HG03025 (cell line): ENCODE measurements around the gene RAPH1.

Experiments
- ATAC-seq: cut with Tn5 transposase; IDR thresholded peaks from one replicate; pipeline ENCODE4 v1.9.1; 2021; ENCODE audit warnings: mild to moderate bottlenecking, moderate library complexity; ENCODE audit not compliant: unreplicated experiment, low FRiP score

RAPH1 gene

DNA sequence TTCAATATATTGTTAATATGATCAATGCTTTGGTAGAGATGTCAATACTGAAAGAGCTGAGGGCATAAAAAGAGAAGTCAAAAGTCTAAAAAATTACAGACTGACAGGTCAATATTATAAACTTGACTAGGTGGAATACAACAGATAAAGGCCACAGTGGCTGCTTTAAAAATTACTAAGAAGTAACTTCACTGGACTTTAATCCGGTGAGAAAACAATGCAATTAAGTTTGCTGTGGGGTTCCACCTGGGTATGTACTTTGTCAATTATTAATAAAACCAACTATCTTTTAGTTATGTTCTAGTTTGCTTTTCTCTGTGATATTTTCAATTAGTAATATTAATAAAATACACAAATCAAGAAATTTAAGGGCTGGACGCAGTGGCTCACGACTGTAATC lies 44.7 kb downstream of the RAPH1 start:
- ATAC-seq, result no peak

DNA sequence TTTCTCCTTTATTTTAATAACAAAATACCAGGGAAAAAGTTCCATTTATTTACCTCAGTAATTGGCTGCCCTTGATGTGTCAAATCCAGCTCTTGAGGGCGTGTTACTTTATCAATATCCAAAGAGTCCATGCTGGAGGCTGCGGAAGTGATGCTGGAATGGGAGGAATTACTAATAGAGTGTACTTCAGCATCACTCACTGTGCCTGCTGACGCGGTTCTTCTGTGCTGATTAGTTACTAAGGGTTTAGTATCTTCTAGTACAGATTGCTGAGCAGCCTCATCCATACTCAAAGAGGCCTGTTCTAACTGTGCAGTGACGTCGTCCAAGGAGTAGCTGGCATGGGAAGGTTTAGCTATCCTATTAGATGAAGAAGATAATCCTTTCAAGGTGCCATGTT lies 45.6 kb downstream of the RAPH1 start:
- no peak for ATAC-seq

DNA sequence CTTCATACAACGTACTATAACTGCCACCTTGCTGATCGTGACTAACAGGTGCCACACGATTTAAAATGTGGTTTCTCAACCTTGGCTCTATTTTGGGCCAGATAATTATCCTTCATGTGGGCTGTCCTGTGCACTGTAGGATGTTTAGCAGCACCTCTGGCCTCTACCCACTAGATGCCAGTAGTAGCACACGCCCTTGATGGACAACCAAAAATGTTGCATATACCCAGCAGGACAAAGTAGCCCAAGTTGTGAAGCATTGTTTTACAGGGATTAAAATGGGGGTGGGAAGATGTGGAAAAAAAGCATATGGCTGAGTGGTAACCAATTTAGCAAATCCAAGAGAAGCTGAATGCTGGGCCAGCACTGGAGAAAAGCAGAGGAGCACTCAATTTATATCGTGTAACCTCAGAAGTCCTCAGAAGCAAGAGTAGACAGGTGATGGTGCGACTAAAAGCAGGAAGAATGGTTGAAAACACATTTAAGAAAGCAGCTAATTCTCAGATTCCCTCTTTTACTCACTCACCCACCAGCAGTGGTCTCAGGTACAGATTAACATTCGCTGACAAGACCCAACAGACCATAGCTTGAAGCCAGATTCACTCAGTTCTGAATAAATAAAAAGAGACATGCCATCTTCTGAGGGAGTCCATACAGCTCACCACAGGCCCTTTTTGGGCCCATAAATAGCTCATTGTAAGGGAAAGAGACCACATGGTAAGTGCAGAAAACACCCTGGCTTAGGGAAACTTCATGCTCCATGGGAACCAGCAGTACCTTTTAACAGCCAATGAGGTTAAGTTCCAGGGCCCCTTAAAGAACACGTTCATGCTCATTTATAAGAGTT lies 50.6 kb downstream of the RAPH1 start:
- no peak for ATAC-seq

DNA sequence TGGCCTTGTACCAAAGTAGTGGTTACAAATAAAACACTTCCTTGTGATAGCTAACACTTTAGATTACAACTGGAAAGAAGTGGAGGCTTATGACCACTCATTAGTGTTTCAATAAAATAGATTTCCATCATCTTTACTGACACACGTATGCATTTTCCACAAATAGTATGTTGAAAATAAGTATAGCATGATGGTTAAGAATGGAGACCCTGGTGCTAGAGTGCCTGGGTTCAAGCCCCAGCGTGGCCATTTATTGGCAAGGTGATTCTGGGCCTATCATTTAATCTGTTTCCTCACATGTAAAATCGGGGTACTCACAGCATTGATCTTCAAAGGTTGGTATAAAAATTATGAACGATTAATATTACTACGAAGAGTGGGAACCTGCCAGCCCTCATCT lies 54.5 kb downstream of the RAPH1 start:
- no peak for ATAC-seq

DNA sequence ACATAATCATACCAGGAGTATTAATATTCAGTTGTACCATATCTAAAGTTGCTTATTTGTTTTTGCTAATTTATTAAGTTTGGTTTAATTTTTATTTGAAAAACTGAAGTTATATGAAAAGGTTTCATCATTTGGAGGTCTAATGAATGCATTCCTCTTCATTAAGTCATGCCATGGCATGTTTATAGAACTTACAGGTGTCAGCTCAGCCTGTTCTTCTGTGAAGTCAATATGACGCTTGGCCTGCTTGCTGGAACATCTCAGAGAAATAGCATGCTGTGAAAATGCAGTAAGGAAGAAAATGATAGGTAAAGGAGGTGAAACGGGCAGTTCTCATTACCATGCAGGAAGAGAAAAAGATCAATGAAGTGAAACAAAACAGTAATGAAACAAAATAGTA lies 58.2 kb downstream of the RAPH1 start:
- no peak for ATAC-seq

DNA sequence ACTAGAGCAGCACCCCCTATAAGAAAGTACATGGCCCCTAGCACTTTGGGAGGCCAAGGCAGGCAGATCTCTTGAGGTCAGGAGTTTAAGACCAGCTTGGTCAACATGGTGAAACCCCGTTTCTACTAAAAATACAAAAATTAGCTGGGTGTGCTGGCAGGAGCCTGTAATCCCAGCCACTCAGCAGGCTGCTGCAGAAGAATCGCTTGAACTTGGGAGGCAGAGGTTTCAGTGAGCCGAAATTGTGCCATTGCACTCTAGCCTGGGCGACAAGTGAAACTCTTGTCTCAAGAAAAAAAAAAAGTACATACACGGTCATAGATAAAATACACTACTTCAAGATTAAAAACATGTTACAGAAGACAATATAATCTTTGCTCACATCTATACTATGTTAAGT lies 63.8 kb downstream of the RAPH1 start:
- no peak for ATAC-seq

DNA sequence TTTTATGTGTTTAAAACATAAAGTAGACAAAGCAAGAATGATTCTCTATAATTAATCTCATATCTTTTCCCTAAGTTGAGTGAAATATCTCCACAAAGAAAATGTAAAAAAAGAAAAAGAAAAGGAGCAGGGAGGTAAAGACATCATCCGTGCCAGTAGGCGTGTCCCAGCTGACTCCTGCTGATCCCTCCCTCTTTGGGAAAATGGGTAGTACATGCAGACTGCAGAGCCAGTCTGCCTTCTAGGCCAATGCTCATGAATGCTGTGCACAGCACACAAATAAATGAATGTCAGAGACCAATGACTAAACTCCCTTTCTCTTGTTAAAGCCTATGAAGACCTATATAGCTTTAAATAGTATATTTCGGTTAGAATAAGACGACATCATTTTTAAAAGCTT lies 64.7 kb downstream of the RAPH1 start:
- no peak for ATAC-seq

DNA sequence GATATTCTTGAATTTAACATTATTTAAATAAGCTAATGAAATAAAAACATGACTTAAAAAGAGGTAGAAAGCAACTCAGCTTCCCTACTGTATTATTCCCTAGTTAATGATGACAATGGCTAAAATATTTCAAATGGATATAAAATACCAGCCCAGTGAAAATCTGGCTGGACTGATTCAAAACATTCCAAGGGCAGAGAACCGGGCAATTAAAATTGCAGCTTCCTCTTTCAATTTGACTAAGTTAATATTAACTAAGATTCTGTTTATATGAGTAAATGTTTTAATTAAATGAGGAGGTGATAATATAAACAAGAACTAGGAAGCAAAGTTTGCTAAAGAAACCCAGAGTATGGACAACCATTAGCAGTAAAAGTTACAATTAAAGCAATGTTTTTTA lies 65.6 kb downstream of the RAPH1 start:
- ATAC-seq, result no peak

DNA sequence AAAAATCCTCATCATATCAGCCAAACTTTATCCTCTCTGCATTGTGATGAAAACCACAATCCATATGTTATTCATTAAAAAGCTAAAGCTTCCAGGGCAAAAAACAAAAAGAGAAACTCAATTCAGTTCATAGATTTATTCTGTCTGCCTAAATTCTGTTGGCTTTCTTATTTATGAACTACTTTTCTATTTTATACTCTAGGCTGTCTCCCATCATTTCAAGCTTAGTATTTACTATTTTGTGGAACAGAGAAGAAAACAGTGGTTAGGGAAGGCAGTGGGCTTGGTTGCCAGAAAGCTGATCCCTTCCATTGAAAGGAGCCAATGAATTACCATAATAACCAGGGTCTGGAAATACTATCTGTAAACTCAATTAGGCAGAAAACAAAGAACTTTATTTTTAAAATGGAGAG lies 71.8 kb downstream of the RAPH1 start:
- ATAC-seq, result no peak

DNA sequence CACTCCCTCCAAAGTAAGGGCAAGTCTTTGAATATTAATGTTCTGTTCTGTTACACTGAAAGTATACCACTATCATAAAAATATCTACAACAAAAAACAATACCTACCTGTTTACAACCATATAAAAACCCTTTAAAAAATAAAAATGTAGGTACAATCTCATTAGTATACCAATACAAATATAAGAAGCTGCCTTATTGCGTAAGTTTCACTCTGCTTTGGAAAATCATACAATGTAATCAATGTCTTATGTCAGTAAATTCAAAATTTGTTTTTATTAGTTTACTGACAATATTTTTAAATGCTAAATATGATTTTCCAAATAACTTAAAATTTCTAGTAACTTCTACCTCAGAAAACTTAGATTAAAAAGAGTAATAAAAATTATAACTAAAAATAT lies 72.8 kb downstream of the RAPH1 start:
- ATAC-seq, result no peak

DNA sequence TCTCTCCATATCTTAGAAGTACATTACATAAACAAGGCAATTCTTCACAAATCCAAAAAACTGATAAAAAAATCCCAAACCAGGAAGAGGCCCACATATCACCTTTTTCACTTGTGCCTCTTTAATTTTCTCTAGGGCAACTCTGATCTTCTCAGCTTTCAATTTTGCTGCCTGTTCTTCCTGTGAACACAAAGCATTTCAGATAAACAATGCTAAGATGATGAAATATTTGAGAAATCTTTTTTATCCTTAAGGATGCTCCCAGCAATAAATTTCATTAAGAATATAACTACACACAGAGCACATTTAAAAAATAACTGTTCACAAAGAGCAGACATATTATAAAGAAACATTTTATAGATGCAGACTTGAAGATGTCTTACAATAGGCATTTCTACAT lies 73.4 kb downstream of the RAPH1 start:
- no peak for ATAC-seq

DNA sequence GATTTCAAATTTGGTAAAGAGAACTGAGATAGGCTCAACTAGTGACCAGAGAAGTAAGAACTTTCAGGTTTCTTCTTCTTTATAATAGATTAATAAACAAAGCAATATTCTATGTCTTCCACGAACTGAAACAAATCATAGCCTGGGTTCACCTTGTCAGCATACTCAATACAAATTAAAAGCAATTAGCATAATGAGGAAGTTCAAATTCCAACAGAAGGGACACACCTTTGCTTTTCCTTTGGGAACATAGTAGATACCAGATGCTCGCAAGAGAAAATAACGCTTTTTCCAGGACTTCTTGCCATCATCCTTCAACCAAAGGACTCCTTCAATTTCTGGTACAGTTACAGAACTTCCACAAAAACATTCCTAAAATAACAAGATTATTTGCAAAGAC lies 79.9 kb downstream of the RAPH1 start:
- ATAC-seq, result no peak

DNA sequence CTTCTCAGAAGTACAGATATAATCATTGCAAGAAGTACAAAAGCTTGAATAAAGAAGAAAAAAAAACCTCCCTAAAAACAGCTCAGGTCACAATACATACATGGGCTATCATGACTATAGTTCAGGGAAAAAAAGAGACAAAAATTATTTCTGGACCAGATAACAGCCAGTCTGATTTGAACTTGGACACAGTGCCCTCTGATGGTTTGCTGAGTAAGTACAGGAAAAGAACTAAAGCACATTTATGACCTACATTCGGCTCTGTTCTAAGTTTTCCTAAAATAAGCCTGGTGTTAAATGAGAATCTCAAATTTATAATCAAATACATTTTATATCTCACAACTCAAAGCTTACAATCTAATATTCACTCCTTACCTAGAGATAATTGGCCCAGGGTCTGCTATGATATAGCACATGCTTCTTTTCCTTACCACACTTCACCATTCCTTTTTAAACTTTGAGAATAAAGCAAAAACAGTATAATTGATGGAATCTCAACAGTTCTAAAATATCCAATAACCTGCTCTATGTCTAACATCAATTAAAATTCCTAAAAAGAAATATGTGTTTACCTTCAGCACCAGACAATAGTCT lies 81.1 kb downstream of the RAPH1 start:
- no peak for ATAC-seq

DNA sequence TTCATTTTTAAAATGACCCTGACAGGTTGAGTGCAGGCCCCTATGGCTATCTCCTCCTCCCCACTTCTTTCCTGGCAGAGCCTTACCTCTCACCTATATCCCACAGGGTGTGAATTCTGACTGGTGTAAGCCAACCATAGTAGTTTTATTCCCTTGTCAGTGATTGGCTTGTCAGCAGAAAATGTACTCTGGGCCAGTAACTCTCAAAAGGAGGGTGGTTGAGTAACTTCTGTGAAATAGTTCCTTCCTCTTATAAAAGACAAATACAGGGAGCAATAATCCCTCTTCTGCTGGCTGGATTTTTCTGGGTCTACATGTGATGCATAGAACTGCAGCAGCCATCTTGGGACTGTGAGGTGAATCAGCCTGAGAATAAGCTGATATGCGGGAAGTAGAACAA lies 83.4 kb downstream of the RAPH1 start:
- ATAC-seq, result no peak

DNA sequence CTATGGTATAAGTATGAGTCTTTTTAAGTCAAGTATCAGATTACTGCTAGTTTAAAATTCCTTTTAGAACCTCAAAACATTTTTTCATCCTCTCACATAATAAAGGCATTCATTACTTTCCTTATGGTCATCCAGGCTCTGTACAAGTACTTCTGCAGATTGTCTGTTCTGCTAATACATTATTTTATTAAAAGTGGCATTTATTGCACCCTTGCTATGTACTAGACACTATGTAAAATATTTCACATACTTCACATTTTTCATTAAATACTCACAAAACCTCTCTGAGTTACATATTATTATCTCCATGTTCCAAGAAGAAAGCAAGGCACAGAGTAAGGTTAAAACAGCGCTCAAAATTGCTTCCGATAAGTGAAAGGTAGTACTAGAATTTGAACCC lies 84.1 kb downstream of the RAPH1 start:
- no peak for ATAC-seq

DNA sequence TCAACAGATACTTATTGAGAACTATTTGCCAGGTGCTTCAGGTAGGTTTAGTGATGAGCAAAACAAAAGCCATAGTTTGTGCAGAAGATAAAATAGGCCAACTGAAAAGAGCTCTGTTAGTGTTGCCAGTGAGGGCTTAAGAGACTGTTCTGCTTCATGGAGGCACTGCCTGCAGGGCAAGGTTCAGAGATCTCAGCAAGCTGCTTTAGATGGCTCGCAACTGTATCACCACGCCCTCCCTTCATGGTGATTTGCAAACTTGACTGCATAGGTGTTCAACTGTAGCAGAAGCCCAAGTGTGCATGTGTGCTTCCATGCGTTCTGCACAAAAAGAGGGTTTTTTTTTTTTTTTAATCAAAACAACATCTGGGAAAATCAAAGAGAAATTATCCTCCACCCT lies 84.5 kb downstream of the RAPH1 start:
- no peak for ATAC-seq

DNA sequence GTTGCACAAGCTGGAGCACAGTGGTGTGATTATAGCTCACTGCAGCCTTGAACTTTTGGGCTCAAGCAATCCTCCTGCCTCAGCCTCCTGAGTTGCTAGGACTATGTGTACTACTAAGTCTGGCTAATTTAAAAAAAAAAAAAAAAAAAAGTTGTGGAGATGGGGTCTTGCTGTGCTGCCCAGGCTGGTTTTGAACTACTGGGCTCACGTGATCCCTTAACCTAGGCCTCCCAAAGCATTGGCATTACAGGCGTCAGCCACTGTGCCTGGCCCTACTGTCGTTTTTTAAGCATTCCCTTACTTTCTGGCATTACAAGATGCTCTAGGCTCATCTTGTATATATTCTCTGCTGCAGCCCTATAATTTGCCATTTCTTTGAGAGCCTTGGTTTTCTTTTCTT lies 88.3 kb downstream of the RAPH1 start:
- ATAC-seq, result no peak

DNA sequence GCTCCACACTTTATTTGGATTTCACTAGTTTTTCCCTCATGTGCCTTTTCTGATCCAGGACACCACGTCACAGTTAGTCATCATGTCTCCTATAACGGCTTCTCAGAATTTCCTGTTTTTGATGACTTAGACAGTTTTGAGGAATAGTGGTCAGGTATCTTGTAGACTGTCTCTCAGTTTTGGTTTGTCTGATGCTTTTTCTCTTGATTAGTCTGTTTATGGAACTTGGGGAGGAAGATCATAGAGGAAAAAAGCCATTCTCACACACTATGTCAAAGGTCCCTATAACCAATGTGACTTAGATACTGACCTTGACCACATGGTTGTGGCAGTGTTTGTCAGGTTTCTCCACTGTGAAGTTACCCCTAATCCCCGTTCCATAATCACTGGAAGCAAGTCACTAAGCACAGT lies 89.0 kb downstream of the RAPH1 start:
- ATAC-seq, result no peak

DNA sequence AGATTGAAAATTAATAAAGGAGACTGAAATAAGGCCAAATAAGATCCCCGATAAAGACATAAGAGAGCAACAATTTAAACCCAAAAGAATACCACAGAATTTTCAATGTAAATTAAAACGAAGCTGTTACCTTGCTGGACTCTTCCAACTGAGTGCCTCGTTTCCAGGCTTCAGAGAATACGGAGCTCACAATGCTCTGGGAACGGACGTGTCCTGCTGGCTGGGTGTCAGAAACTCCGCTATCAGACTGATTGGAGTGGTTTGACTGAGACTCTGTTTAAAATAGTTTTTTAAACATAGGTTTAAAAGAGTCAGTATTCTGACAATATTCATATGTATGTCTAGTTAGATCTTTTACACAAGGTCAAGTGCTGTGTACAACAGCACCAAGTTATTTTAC lies 90.4 kb downstream of the RAPH1 start:
- ATAC-seq, result no peak

DNA sequence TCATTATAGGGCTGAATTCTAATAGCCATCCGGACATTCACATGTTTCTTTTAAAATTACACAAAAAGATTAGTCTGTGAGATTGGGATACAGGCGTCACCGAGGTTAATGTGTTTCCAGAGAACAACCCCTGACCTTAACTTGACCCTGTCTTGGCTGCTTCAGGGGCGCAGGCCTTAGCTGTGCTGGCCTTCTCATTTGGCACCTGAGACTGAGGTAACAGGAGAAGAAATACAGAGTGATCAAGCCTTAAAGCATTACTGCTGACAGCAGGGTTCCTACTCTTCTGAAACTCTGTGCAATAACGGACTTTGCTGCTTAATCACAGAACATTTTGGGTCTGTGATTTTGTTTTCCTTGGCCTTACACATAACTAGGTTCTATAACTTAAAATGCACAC lies 92.6 kb downstream of the RAPH1 start:
- ATAC-seq, result no peak

DNA sequence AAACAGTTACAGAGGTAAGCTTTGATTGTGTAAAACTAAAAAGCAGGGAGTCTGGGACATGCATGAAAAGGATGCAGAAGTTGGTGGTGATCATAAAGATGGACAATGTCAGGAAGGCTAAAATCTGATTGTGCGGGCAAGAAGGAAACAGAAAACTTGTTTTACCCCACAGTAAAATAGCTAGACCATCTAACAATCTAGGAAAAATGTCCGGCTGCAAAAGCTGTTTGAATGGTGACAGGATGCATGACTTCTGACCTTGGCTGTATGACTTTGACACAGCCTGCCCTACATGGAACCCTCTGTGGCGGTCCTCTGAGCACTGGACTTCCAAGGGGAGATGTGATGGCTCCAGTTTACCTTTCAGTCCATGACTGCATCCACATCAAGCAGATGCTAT lies 93.6 kb downstream of the RAPH1 start:
- no peak for ATAC-seq

DNA sequence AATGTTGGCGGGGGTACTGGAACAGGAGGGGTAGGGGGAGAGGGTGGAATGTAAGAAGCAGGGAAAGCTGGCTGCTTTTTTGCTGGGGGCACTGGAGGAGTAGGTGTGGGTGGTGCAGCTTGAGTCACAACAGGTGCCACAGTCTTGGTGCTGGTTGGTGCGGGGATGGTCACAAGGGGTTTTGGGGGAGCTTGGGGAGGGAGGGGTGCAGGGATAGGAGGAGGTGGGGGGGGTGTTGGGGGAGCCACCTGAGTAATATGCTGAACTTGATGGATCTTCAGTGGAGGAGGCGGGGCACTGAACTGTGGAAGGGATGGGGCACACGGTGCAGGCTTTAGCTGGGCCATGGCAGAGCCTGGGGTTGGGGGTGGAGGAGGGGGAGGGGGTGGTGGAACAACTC lies 94.4 kb downstream of the RAPH1 start:
- no peak for ATAC-seq
